IMR-90 (cell line): ENCODE measurements around the gene CLPTM1. TPM values are rescaled to one million over a fixed set of nuclear protein-coding genes. Genes with fewer than 3 reads are reported as not detected.

Experiments used
- ATAC-seq: fragments of 200-7000 bp; cut with Tn5 transposase; 2 replicates; pipeline ENCODE4 v1.9.1; 2020; ENCODE audit warnings: low read depth, mild to moderate bottlenecking, moderate library complexity
- BruUV-seq: library from RNA; stranded (reverse); fragments of 400-500 nt; replicated peaks from 2 replicates; lab custom pipeline; 2021; lab: Mats Ljungman, UMichigan
- CTCF ChIA-PET: fragments of 300-600 bp; formaldehyde crosslinking; extraction: SDS; loops from one replicate; lab custom pipeline; 2021; ENCODE audit warnings: antibody characterized with exemption; lab: Yijun Ruan, JAX
- POLR2A ChIA-PET: fragments of 300-600 bp; sonication (Branson Sonifier 250); formaldehyde crosslinking; loops from one replicate; lab custom pipeline; 2022; ENCODE audit warnings: antibody characterized with exemption; ENCODE audit not compliant: unreplicated experiment; lab: Charles Lee
- DNase-seq: peaks from one replicate; pipeline ENCODE4 v3.0.0; 2013
- H2AFZ ChIP-seq: replicated peaks from 2 replicates; pipeline ENCODE3; 2013; ENCODE audit warnings: low read length, mild to moderate bottlenecking; ENCODE audit not compliant: poor library complexity
- H2AK5ac ChIP-seq: 2 replicates; pipeline ENCODE4 v1.6.1; 2013; ENCODE audit warnings: low read depth, low read length, inconsistent platforms
- H2AK9ac ChIP-seq: replicated peaks from 2 replicates; pipeline ENCODE3; 2013; ENCODE audit warnings: mild to moderate bottlenecking, low read depth, low read length, moderate library complexity; ENCODE audit not compliant: poor library complexity
- H2BK120ac ChIP-seq: 2 replicates; pipeline ENCODE4 v1.6.1; 2013; ENCODE audit warnings: low read depth, low read length, inconsistent platforms
- H2BK15ac ChIP-seq: 3 replicates; pipeline ENCODE4 v1.6.1; 2013; ENCODE audit warnings: low read depth, low read length, inconsistent platforms
- H2BK20ac ChIP-seq: 2 replicates; pipeline ENCODE4 v1.6.1; 2013; ENCODE audit warnings: low read depth, mild to moderate bottlenecking, inconsistent platforms, low read length, moderate library complexity
- H2BK5ac ChIP-seq: 2 replicates; pipeline ENCODE4 v1.6.1; 2013; ENCODE audit warnings: mild to moderate bottlenecking, low read depth, low read length, inconsistent platforms; ENCODE audit not compliant: poor library complexity, severe bottlenecking
- H3K14ac ChIP-seq: replicated peaks from 2 replicates; pipeline ENCODE4 v1.6.1; 2013; ENCODE audit warnings: low read depth, low read length, inconsistent platforms
- H3K18ac ChIP-seq: 2 replicates; pipeline ENCODE4 v1.6.1; 2013; ENCODE audit warnings: low read depth, low read length, control low read depth
- H3K23ac ChIP-seq: 2 replicates; pipeline ENCODE4 v1.6.1; 2013; ENCODE audit warnings: low read depth, low read length, inconsistent platforms
- H3K27ac ChIP-seq: 2 replicates; pipeline ENCODE4 v1.5.1; 2013; ENCODE audit warnings: mild to moderate bottlenecking, control low read depth, low read length; ENCODE audit not compliant: insufficient read depth
- H3K27me3 ChIP-seq: 2 replicates; pipeline ENCODE4 v1.6.1; 2013; ENCODE audit warnings: low read length; ENCODE audit not compliant: control insufficient read depth, insufficient read depth
- H3K36me3 ChIP-seq: 2 replicates; pipeline ENCODE4 v1.6.1; 2013; ENCODE audit warnings: low read length, mixed read lengths; ENCODE audit not compliant: control insufficient read depth, insufficient read depth
- H3K4ac ChIP-seq: 2 replicates; pipeline ENCODE4 v1.6.1; 2013; ENCODE audit warnings: low read depth, low read length, inconsistent platforms
- H3K4me1 ChIP-seq: 2 replicates; pipeline ENCODE4 v1.6.1; 2013; ENCODE audit warnings: low read length, mixed read lengths; ENCODE audit not compliant: control insufficient read depth, insufficient read depth
- H3K4me2 ChIP-seq: 2 replicates; pipeline ENCODE4 v1.6.1; 2013; ENCODE audit warnings: low read depth, mild to moderate bottlenecking, control low read depth, low read length, moderate library complexity
- H3K4me3 ChIP-seq: 2 replicates; pipeline ENCODE4 v1.5.1; 2013; ENCODE audit warnings: low read depth, mild to moderate bottlenecking, control low read depth, low read length, moderate library complexity; ENCODE audit not compliant: insufficient read depth
- H3K56ac ChIP-seq: 2 replicates; pipeline ENCODE4 v1.6.1; 2013; ENCODE audit warnings: low read length, inconsistent platforms; ENCODE audit not compliant: insufficient read depth; ENCODE audit errors: extremely low read depth
- H3K79me1 ChIP-seq, 2 experiments: 2 replicates each; pipeline ENCODE4 v1.6.1; 2013; ENCODE audit warnings: low read length in 2 of 2, inconsistent platforms in 1 of 2, low read depth in 1 of 2
- H3K9ac ChIP-seq: 2 replicates; pipeline ENCODE4 v1.6.1; 2013; ENCODE audit warnings: low read depth, low read length, control low read depth
- H3K9me1 ChIP-seq: 2 replicates; pipeline ENCODE4 v1.6.1; 2013; ENCODE audit warnings: low read length, inconsistent platforms; ENCODE audit not compliant: insufficient read depth
- H3K9me3 ChIP-seq: 2 replicates; pipeline ENCODE4 v1.6.1; 2013; ENCODE audit warnings: low read length; ENCODE audit not compliant: control insufficient read depth, insufficient read depth
- H4K20me1 ChIP-seq: 2 replicates; pipeline ENCODE4 v1.6.1; 2013; ENCODE audit warnings: low read length, inconsistent platforms; ENCODE audit not compliant: insufficient read depth
- H4K5ac ChIP-seq: 2 replicates; pipeline ENCODE4 v1.6.1; 2013; ENCODE audit warnings: mild to moderate bottlenecking, low read depth, low read length, control low read depth
- H4K8ac ChIP-seq, 2 experiments: 2 replicates each; pipeline ENCODE4 v1.6.1; 2013; ENCODE audit warnings: low read depth in 2 of 2, low read length in 2 of 2, control low read depth in 1 of 2, inconsistent platforms in 1 of 2
- H4K91ac ChIP-seq: 2 replicates; pipeline ENCODE4 v1.6.1; 2013; ENCODE audit warnings: low read depth, low read length, inconsistent platforms; ENCODE audit not compliant: insufficient read depth
- BHLHE40 ChIP-seq: fragments of 150-350 bp; IDR thresholded peaks from 2 replicates; pipeline ENCODE4 v1.6.1; 2016; ENCODE audit warnings: mild to moderate bottlenecking, low read depth, low read length
- CEBPB ChIP-seq: IDR thresholded peaks from 2 replicates; pipeline ENCODE4 v1.6.1; 2012; ENCODE audit warnings: low read depth, low read length, improper control_type of control experiment
- CHD1 ChIP-seq: IDR thresholded peaks from 2 replicates; pipeline ENCODE4 v1.6.1; 2012; ENCODE audit warnings: low read depth, low read length, improper control_type of control experiment
- FOS ChIP-seq: fragments of 150-350 bp; IDR thresholded peaks from 2 replicates; pipeline ENCODE4 v1.6.1; 2016; ENCODE audit warnings: low read depth, low read length
- MAZ ChIP-seq: IDR thresholded peaks from 2 replicates; pipeline ENCODE4 v1.6.1; 2012; ENCODE audit warnings: low read depth, mild to moderate bottlenecking, low read length, improper control_type of control experiment, moderate library complexity, borderline replicate concordance
- MXI1 ChIP-seq: IDR thresholded peaks from 2 replicates; pipeline ENCODE4 v1.6.1; 2012; ENCODE audit warnings: low read depth, mild to moderate bottlenecking, low read length, moderate library complexity, borderline replicate concordance
- RCOR1 ChIP-seq: IDR thresholded peaks from 2 replicates; pipeline ENCODE4 v1.6.1; 2012; ENCODE audit warnings: mild to moderate bottlenecking, low read length, improper control_type of control experiment; ENCODE audit not compliant: insufficient replicate concordance
- SMC3 ChIP-seq: fragments of 150-350 bp; IDR thresholded peaks from 2 replicates; pipeline ENCODE4 v1.6.1; 2016; ENCODE audit warnings: low read depth, mild to moderate bottlenecking, antibody characterized with exemption, low read length, moderate library complexity
- WGBS, 2 experiments: methylation state at CpG; one replicate each; pipeline versions ENCODE4 v1.1.5 to v1.1.7; 2013; ENCODE audit warnings: missing lambda C conversion rate in 2 of 2; ENCODE audit not compliant: insufficient read length in 1 of 2; ENCODE audit errors: extremely low coverage in 2 of 2; 5-methylcytosine and 5-hydroxymethylcytosine counted together
- dilution Hi-C: fragments of 300-500 bp; cut with HindIII; formaldehyde crosslinking; loops from one replicate; pipeline ENCODE4 v1.14.3; 2018; ENCODE audit warnings: low sequenced_read_pairs; ENCODE audit not compliant: unreplicated experiment
- in situ Hi-C: fragments of 300-500 bp; cut with MboI; formaldehyde crosslinking; loops from 3 replicates; pipeline ENCODE4 v1.14.3; 2019; ENCODE audit warnings: low sequenced_read_pairs, inconsistent platforms, mixed read lengths
- intact Hi-C: fragments of 100-400 bp; cut with micrococcal nuclease; formaldehyde crosslinking; loops from 2 replicates; pipeline ENCODE4 v1.10.0; 2022
- polyA plus RNA-seq, 3 experiments: library from polyadenylated mRNA; depleted of rRNA; stranded (reverse); fragments of >200 nt; gene quantifications; 2 replicates each; pipeline ENCODE4 v1.2.3, GENCODE V29; 2012; ENCODE audit warnings: low replicate concordance in 1 of 3
- total RNA-seq: library from RNA; depleted of rRNA; stranded (reverse); fragments of >200 nt; gene quantifications from 2 replicates; pipeline ENCODE4 v1.2.3, GENCODE V29; 2012

The CLPTM1 gene
- total and polyA plus RNA-seq, 2 of the 4 experiments (the other 2 are of a cell fraction), result 23.8 to 88.8 TPM

GRCh38 chr19:44957526-44957925 lies 2.3 kb downstream of the CLPTM1 start:
- peaks cover 11% of the 10 kb centered on the region; the same call in 1 of the 2 replicates for H3K9me1 ChIP-seq
- no peaks in the 10 kb centered on the region for H3K27me3 ChIP-seq
- intact Hi-C loops, result loop anchor here (10.0 kb wide), 1 partner anchor 383 kb away; no protein-coding TSS in a partner anchor
- no peak overlapping the region for H3K4me3 ChIP-seq
- H2AK9ac ChIP-seq, result no peak overlapping the region
- no peak overlapping the region for H3K56ac ChIP-seq
- no peak overlapping the region for H3K18ac ChIP-seq
- peak overlapping the region; percentile 13; the same call in 1 of the 2 replicates for H3K4me2 ChIP-seq
- H3K9ac ChIP-seq, result peak overlapping the region; percentile 23; the same call in 1 of the 2 replicates
- no peak overlapping the region for H2BK120ac ChIP-seq
- peaks cover 64% of the 10 kb centered on the region for H4K20me1 ChIP-seq
- ATAC-seq (no peak), DNase-seq (no peak)
- no TSS peak for BruUV-seq
- no peak overlapping the region for H2BK20ac ChIP-seq
- peaks cover 12 to 82% of the 10 kb centered on the region in 2 experiments for H3K79me1 ChIP-seq
- peaks cover 7% of the 10 kb centered on the region for H3K4me1 ChIP-seq
- no peak overlapping the region for H3K27ac ChIP-seq
- dilution Hi-C loops, result no loop called here
- POLR2A ChIA-PET, result no interaction called here
- H4K91ac ChIP-seq, result no peak overlapping the region
- no peak overlapping the region for H4K8ac ChIP-seq
- no peak overlapping the region for H3K4ac ChIP-seq
- in situ Hi-C loops, result loop anchor here (10.0 kb wide), 1 partner anchor 273 kb away; no protein-coding TSS in a partner anchor
- H3K14ac ChIP-seq, result no peak overlapping the region
- H3K23ac ChIP-seq, result 0 out of 2 replicates have a peak overlapping the region, but pooled peaks have one; percentile 17
- H3K9me3 ChIP-seq, result no peaks in the 10 kb centered on the region
- CTCF ChIA-PET, result interaction anchor here (0.6 kb wide), 1 partner anchor 16 kb away, joined by 5 read pairs; no protein-coding TSS in a partner anchor
- whole genome bisulfite sequencing, 2 experiments, result 94% methylated on average over 3 of the region's 7 CpGs; no CpG with 5 or more reads in 1 of the 2 experiments
- no peak overlapping the region for H2AFZ ChIP-seq
- H2BK5ac ChIP-seq, result no peak overlapping the region
- TF ChIP-seq MAZ (no peak), BHLHE40 (no peak), CHD1 (no peak), MXI1 (no peak), FOS (no peak), CEBPB (no peak), RCOR1 (no peak), SMC3 (no peak)
- no peak overlapping the region for H2AK5ac ChIP-seq
- H3K36me3 ChIP-seq, result peaks cover 17% of the 10 kb centered on the region
- H2BK15ac ChIP-seq, result no peak overlapping the region
- H4K5ac ChIP-seq, result no peak overlapping the region
